Naive thymus-derived CD8-positive, alpha-beta T cell (primary cell): Measurements from ENCODE around the gene F5. TPM values are rescaled to one million over a fixed set of nuclear protein-coding genes. Genes with fewer than 3 reads are reported as not detected.

Experiments used
- ATAC-seq, 2 donors: fragments of 150-1000 bp; cut with Tn5 transposase in 1 of 2; sonication (Bioruptor Pico), chemical (Tn5 transposase) in 1 of 2; 1 replicate in 1 of 2; 2 replicates in 1 of 2; pipeline ENCODE4 v1.10.0; 2021; ENCODE audit warnings: mild to moderate bottlenecking in 2 of 2, moderate library complexity in 2 of 2
- POLR2A ChIA-PET: fragments of 350-600 bp; sonication (Branson Sonifier 250); formaldehyde crosslinking; loops from one replicate; lab custom pipeline; 2021; ENCODE audit warnings: antibody characterized with exemption; lab: Charles Lee
- DNase-seq, 10 donors: peaks; one replicate each; pipeline versions ENCODE4 v3.0.0 to v3.0.0-alpha.2; 2020 to 2022
- H3K27ac Mint-ChIP-seq, 10 donors: one replicate each; pipeline ENCODE4 v1.8.0; 2020 to 2022; ENCODE audit warnings: mild to moderate bottlenecking in 10 of 10, mixed read lengths in 10 of 10, moderate library complexity in 4 of 10, inconsistent platforms in 1 of 10
- H3K27me3 Mint-ChIP-seq, 5 donors: one replicate each; pipeline ENCODE4 v1.8.0; 2021 to 2022; ENCODE audit warnings: mixed read lengths in 5 of 5
- H3K36me3 Mint-ChIP-seq, 3 donors: one replicate each; pipeline ENCODE4 v1.8.0; 2020 to 2022; ENCODE audit warnings: mixed read lengths in 3 of 3, mild to moderate bottlenecking in 2 of 3, inconsistent platforms in 1 of 3
- H3K4me1 Mint-ChIP-seq, 4 donors: one replicate each; pipeline ENCODE4 v1.8.0; 2021 to 2022; ENCODE audit warnings: mixed read lengths in 4 of 4
- H3K4me3 Mint-ChIP-seq, 10 donors: one replicate each; pipeline ENCODE4 v1.8.0; 2020 to 2022; ENCODE audit warnings: mild to moderate bottlenecking in 10 of 10, mixed read lengths in 10 of 10, moderate library complexity in 6 of 10, inconsistent platforms in 1 of 10
- H3K9me3 Mint-ChIP-seq, 9 donors: one replicate each; pipeline ENCODE4 v1.8.0; 2020 to 2022; ENCODE audit warnings: mixed read lengths in 9 of 9, mild to moderate bottlenecking in 3 of 9, inconsistent platforms in 1 of 9, moderate library complexity in 1 of 9
- polyA plus RNA-seq, 3 donors: library from polyadenylated mRNA; unstranded; fragments of 300-500 nt; fragmentation: Illumina TruSeq; gene quantifications; one replicate each; pipeline ENCODE4 v1.2.3, GENCODE V29; 2021
- total RNA-seq, 8 experiments: library from RNA in 2 of 8; stranded (reverse) in 2 of 8; gene quantifications; one replicate each; pipeline ENCODE4 v1.2.3 and lab custom pipeline; 2021 to 2026

The F5 gene
- total and polyA plus RNA-seq, 5 experiments from 2014 or later: 0.16 to 0.91 (median 0.21) TPM; not detected in 1

GRCh38 chr1:169493251-169493650 lies 93.0 kb downstream of the F5 start:
- H3K4me3 Mint-ChIP-seq: no peak overlapping the region
- peaks cover 0 to 6% (median 0%) of the 10 kb centered on the region in 3 donors for H3K36me3 Mint-ChIP-seq
- H3K27me3 Mint-ChIP-seq: peaks cover 0 to 8% (median 5%) of the 10 kb centered on the region in 5 donors
- H3K9me3 Mint-ChIP-seq: peaks cover 0 to 3% (median 0%) of the 10 kb centered on the region in 9 donors
- H3K4me1 Mint-ChIP-seq: peaks cover 0 to 2% (median 0%) of the 10 kb centered on the region in 4 donors
- DNase-seq (no peak), ATAC-seq (no peak)
- POLR2A ChIA-PET: no interaction called here
- no peak overlapping the region for H3K27ac Mint-ChIP-seq

- ATAC-seq (no peak), DNase-seq (no peak)
- Mint-ChIP-seq H3K4me3 (no peak overlapping the region), H3K9me3 (no peaks in the 10 kb centered on the region), H3K27me3 (peaks cover 0 to 5% (median 2%) of the 10 kb centered on the region in 5 donors), H3K27ac (no peak overlapping the region), H3K36me3 (no peaks in the 10 kb centered on the region), H3K4me1 (peaks cover 3 to 13% (median 5%) of the 10 kb centered on the region in 4 donors)
- POLR2A ChIA-PET: no interaction called here
These were observed 94.4 kb downstream of the F5 start for GRCh38 chr1:169491845-169492281.

GRCh38 chr1:169488157-169488556 lies 98.1 kb downstream of the F5 start:
- DNase-seq (no peak), ATAC-seq (no peak)
- peak overlapping the region in 1 of 10 donors; percentile 41 for H3K27ac Mint-ChIP-seq
- H3K4me3 Mint-ChIP-seq: no peak overlapping the region
- H3K27me3 Mint-ChIP-seq: peaks cover 0 to 2% (median 0%) of the 10 kb centered on the region in 5 donors
- POLR2A ChIA-PET: no interaction called here
- peaks cover 22 to 45% (median 34%) of the 10 kb centered on the region in 4 donors for H3K4me1 Mint-ChIP-seq
- H3K36me3 Mint-ChIP-seq: no peaks in the 10 kb centered on the region
- H3K9me3 Mint-ChIP-seq: no peaks in the 10 kb centered on the region

- POLR2A ChIA-PET: no interaction called here
- Mint-ChIP-seq H3K27ac (no peak overlapping the region), H3K27me3 (peaks cover 0 to 2% (median 0%) of the 10 kb centered on the region in 5 donors), H3K4me3 (peak overlapping the region in 1 of 10 donors; percentile 93), H3K9me3 (no peaks in the 10 kb centered on the region), H3K4me1 (peaks cover 24 to 49% (median 37%) of the 10 kb centered on the region in 4 donors), H3K36me3 (no peaks in the 10 kb centered on the region)
- DNase-seq (no peak), ATAC-seq (no peak)
These were observed 98.7 kb downstream of the F5 start for GRCh38 chr1:169487561-169487960.

GRCh38 chr1:169487133-169487532 lies 99.1 kb downstream of the F5 start:
- ATAC-seq: no peak
- H3K4me1 Mint-ChIP-seq: peaks cover 25 to 52% (median 38%) of the 10 kb centered on the region in 4 donors
- POLR2A ChIA-PET: no interaction called here
- DNase-seq: no peak
- peak overlapping the region in 3 of 10 donors; percentile 96 to 98 (median 98) for H3K27ac Mint-ChIP-seq
- no peaks in the 10 kb centered on the region for H3K9me3 Mint-ChIP-seq
- peaks cover 0 to 2% (median 0%) of the 10 kb centered on the region in 5 donors for H3K27me3 Mint-ChIP-seq
- peak overlapping the region in 9 of 10 donors; percentile 26 to 99 (median 97) for H3K4me3 Mint-ChIP-seq
- H3K36me3 Mint-ChIP-seq: no peaks in the 10 kb centered on the region

GRCh38 chr1:169486281-169487051 lies 99.8 kb downstream of the F5 start:
- Mint-ChIP-seq H3K4me3 (peak overlapping the region; percentile 91 to 99 (median 97)), H3K4me1 (peaks cover 25 to 52% (median 38%) of the 10 kb centered on the region in 4 donors), H3K9me3 (no peaks in the 10 kb centered on the region), H3K27ac (peak overlapping the region; percentile 88 to 98 (median 96)), H3K36me3 (no peaks in the 10 kb centered on the region), H3K27me3 (peaks cover 0 to 2% (median 0%) of the 10 kb centered on the region in 5 donors)
- no peak for DNase-seq
- ATAC-seq: no peak
- POLR2A ChIA-PET: interaction anchor here (0.8 to 1.0 kb wide), 2 partner anchors 24 to 119 kb away, joined by 3 to 4 read pairs; partner anchors contain the start of genes BLZF1 and NME7

GRCh38 chr1:169485431-169486280 lies 100.6 kb downstream of the F5 start, which contains the start of gene SLC19A2:
Gene SLC19A2 (minus strand): TSS chr1:169485944. CDS start chr1:169485766, 178 bp downstream.
- Mint-ChIP-seq H3K4me3 (peak within 1 kb of the TSS; percentile 91 to 99 (median 97)), H3K9me3 (no peaks in the 10 kb centered on the region), H3K4me1 (peaks cover 30 to 57% (median 40%) of the 10 kb centered on the region in 4 donors), H3K27ac (peak within 1 kb of the TSS; percentile 88 to 98 (median 96)), H3K27me3 (peaks cover 0 to 2% (median 0%) of the 10 kb centered on the region in 5 donors), H3K36me3 (no peaks in the 10 kb centered on the region)
- POLR2A ChIA-PET: interaction anchor here (0.8 to 1.0 kb wide), 2 partner anchors 25 to 118 kb away, joined by 3 to 4 read pairs; partner anchors contain the start of genes BLZF1 and NME7
- DNase-seq (peak; percentile 87 to 97 (median 92)), ATAC-seq (peak; percentile 97 to 99)

GRCh38 chr1:169484683-169485430 lies 101.4 kb downstream of the F5 start:
- H3K27ac Mint-ChIP-seq: peak overlapping the region; percentile 81 to 96 (median 90)
- peak in 4 of 10 donors; percentile 7 to 68 (median 41) for DNase-seq
- H3K4me1 Mint-ChIP-seq: peaks cover 32 to 60% (median 40%) of the 10 kb centered on the region in 4 donors
- H3K9me3 Mint-ChIP-seq: no peaks in the 10 kb centered on the region
- POLR2A ChIA-PET: no interaction called here
- H3K36me3 Mint-ChIP-seq: no peaks in the 10 kb centered on the region
- ATAC-seq: peak; percentile 23 to 31
- H3K4me3 Mint-ChIP-seq: peak overlapping the region; percentile 91 to 99 (median 97)
- H3K27me3 Mint-ChIP-seq: peaks cover 0 to 2% (median 0%) of the 10 kb centered on the region in 5 donors

GRCh38 chr1:169484101-169484500 lies 102.2 kb downstream of the F5 start:
- peaks cover 0 to 2% (median 0%) of the 10 kb centered on the region in 5 donors for H3K27me3 Mint-ChIP-seq
- H3K9me3 Mint-ChIP-seq: no peaks in the 10 kb centered on the region
- POLR2A ChIA-PET: no interaction called here
- H3K4me1 Mint-ChIP-seq: peaks cover 30 to 65% (median 40%) of the 10 kb centered on the region in 4 donors
- H3K36me3 Mint-ChIP-seq: no peaks in the 10 kb centered on the region
- ATAC-seq (no peak), DNase-seq (no peak)
- H3K27ac Mint-ChIP-seq: peak overlapping the region in 4 of 10 donors; percentile 11 to 92 (median 16)
- H3K4me3 Mint-ChIP-seq: peak overlapping the region; percentile 41 to 99 (median 97)

- peaks cover 30 to 65% (median 41%) of the 10 kb centered on the region in 4 donors for H3K4me1 Mint-ChIP-seq
- ATAC-seq (no peak), DNase-seq (no peak)
- H3K27ac Mint-ChIP-seq: peak overlapping the region in 1 of 10 donors; percentile 48
- H3K9me3 Mint-ChIP-seq: no peaks in the 10 kb centered on the region
- H3K27me3 Mint-ChIP-seq: peaks cover 0 to 2% (median 0%) of the 10 kb centered on the region in 5 donors
- H3K4me3 Mint-ChIP-seq: peak overlapping the region in 5 of 10 donors; percentile 41 to 99 (median 93)
- no peaks in the 10 kb centered on the region for H3K36me3 Mint-ChIP-seq
- POLR2A ChIA-PET: no interaction called here
These were observed 102.7 kb downstream of the F5 start for GRCh38 chr1:169483500-169483966.

- H3K9me3 Mint-ChIP-seq: no peaks in the 10 kb centered on the region
- DNase-seq (no peak), ATAC-seq (no peak)
- H3K27ac Mint-ChIP-seq: no peak overlapping the region
- POLR2A ChIA-PET: no interaction called here
- no peak overlapping the region for H3K4me3 Mint-ChIP-seq
- H3K36me3 Mint-ChIP-seq: peaks cover 0 to 15% (median 4%) of the 10 kb centered on the region in 3 donors
- H3K27me3 Mint-ChIP-seq: peaks cover 0 to 2% (median 0%) of the 10 kb centered on the region in 5 donors
- H3K4me1 Mint-ChIP-seq: peaks cover 17 to 34% (median 20%) of the 10 kb centered on the region in 4 donors
These were observed 106.8 kb downstream of the F5 start for GRCh38 chr1:169479363-169480066.
